MCF 10A (cell line): Measurements from ENCODE around the gene OR2V2. TPM values are rescaled to one million over a fixed set of nuclear protein-coding genes. Genes with fewer than 3 reads are reported as not detected.

Experiments used
- BruUV-seq: library from RNA; stranded (reverse); fragments of 400-500 nt; replicated peaks from 2 replicates; lab custom pipeline; 2021; lab: Mats Ljungman, UMichigan
- CTCF ChIA-PET: fragments of 300-600 bp; sonication (Branson Sonifier 250); formaldehyde crosslinking; extraction: SDS; loops from one replicate; lab custom pipeline; 2021; ENCODE audit warnings: antibody characterized with exemption, inconsistent platforms; lab: Yijun Ruan, JAX
- POLR2A ChIA-PET: fragments of 300-600, 350-650 bp; sonication (Branson Sonifier 250); formaldehyde crosslinking; extraction: SDS; loops from one replicate; lab custom pipeline; 2020; ENCODE audit warnings: antibody characterized with exemption, inconsistent platforms; lab: Yijun Ruan, JAX
- DNase-seq: peaks from one replicate; pipeline ENCODE4 v3.0.0-alpha.2; 2018; ENCODE audit not compliant: unreplicated experiment
- H3K27ac Mint-ChIP-seq: one replicate; pipeline ENCODE4 v1.8.0; 2022; ENCODE audit warnings: mild to moderate bottlenecking, low read depth, mixed read lengths; ENCODE audit not compliant: unreplicated experiment
- H3K27me3 Mint-ChIP-seq: one replicate; pipeline ENCODE4 v1.8.0; 2022; ENCODE audit warnings: mixed read lengths; ENCODE audit not compliant: insufficient read depth, unreplicated experiment
- H3K36me3 Mint-ChIP-seq: one replicate; pipeline ENCODE4 v1.8.0; 2022; ENCODE audit warnings: mild to moderate bottlenecking, moderate library complexity, mixed read lengths; ENCODE audit not compliant: insufficient read depth, unreplicated experiment
- H3K4me1 Mint-ChIP-seq: one replicate; pipeline ENCODE4 v1.8.0; 2022; ENCODE audit warnings: mixed read lengths; ENCODE audit not compliant: insufficient read depth, unreplicated experiment
- H3K4me3 Mint-ChIP-seq: one replicate; pipeline ENCODE4 v1.8.0; 2022; ENCODE audit warnings: mild to moderate bottlenecking, moderate library complexity, mixed read lengths; ENCODE audit not compliant: unreplicated experiment
- H3K9me3 Mint-ChIP-seq: one replicate; pipeline ENCODE4 v1.8.0; 2022; ENCODE audit warnings: mixed read lengths; ENCODE audit not compliant: unreplicated experiment
- CTCF ChIP-seq: fragments of 200-600 bp; IDR thresholded peaks from one replicate; pipeline ENCODE4 v1.8.0; 2022; ENCODE audit warnings: antibody characterized with exemption, mild to moderate bottlenecking; ENCODE audit not compliant: unreplicated experiment
- intact Hi-C: fragments of 100-400 bp; cut with micrococcal nuclease; formaldehyde crosslinking; loops from 2 replicates; pipeline ENCODE4 v1.14.1; 2022
- total RNA-seq: library from RNA; stranded (reverse); gene quantifications from 2 replicates; pipeline ENCODE4 v1.2.3, GENCODE V29; 2022

OR2V2 gene
- total RNA-seq, 1 experiment from 2014 or later, result not detected

- Mint-ChIP-seq H3K9me3 (peaks cover 8% of the 10 kb centered on the region), H3K36me3 (peaks cover 7% of the 10 kb centered on the region), H3K27me3 (peaks cover 41% of the 10 kb centered on the region), H3K4me3 (no peak within 1 kb of the TSS), H3K27ac (no peak within 1 kb of the TSS), H3K4me1 (peaks cover 21% of the 10 kb centered on the region)
- intact Hi-C loops, result no loop called here
- POLR2A ChIA-PET, result no interaction called here
- BruUV-seq, result no TSS peak
- no peak for TF ChIP-seq CTCF
- CTCF ChIA-PET, result no interaction called here
- no peak for DNase-seq
Measured at GRCh38 chr5:181130832-181131496, 16.4 kb upstream of the OR2V2 start, which contains the start of gene OR2V1. Gene OR2V1 (minus strand): TSS chr5:181131169. CDS start chr5:181125304, 5,865 bp downstream.

GRCh38 chr5:181131514-181131913, 15.9 kb upstream of the OR2V2 start:
- H3K4me1 Mint-ChIP-seq, result peaks cover 21% of the 10 kb centered on the region
- peaks cover 41% of the 10 kb centered on the region for H3K27me3 Mint-ChIP-seq
- POLR2A ChIA-PET, result no interaction called here
- CTCF ChIA-PET, result no interaction called here
- no peak for TF ChIP-seq CTCF
- peaks cover 7% of the 10 kb centered on the region for H3K36me3 Mint-ChIP-seq
- intact Hi-C loops, result no loop called here
- peaks cover 8% of the 10 kb centered on the region for H3K9me3 Mint-ChIP-seq
- BruUV-seq, result no TSS peak
- H3K27ac Mint-ChIP-seq, result no peak overlapping the region
- no peak overlapping the region for H3K4me3 Mint-ChIP-seq
- DNase-seq, result no peak

- intact Hi-C loops, result no loop called here
- peaks cover 8% of the 10 kb centered on the region for H3K9me3 Mint-ChIP-seq
- no peak for TF ChIP-seq CTCF
- H3K4me3 Mint-ChIP-seq, result no peak overlapping the region
- DNase-seq, result no peak
- no TSS peak for BruUV-seq
- H3K36me3 Mint-ChIP-seq, result peaks cover 7% of the 10 kb centered on the region
- peaks cover 34% of the 10 kb centered on the region for H3K27me3 Mint-ChIP-seq
- H3K27ac Mint-ChIP-seq, result no peak overlapping the region
- ChIA-PET POLR2A (interaction anchor here (0.7 to 1.2 kb wide), 3 partner anchors 12 to 323 kb away, joined by 3 to 5 read pairs (median 4); no protein-coding TSS in a partner anchor), CTCF (interaction anchor here (0.6 to 1.2 kb wide), 3 partner anchors 11 to 264 kb away, joined by 3 read pairs; no protein-coding TSS in a partner anchor)
- peaks cover 21% of the 10 kb centered on the region for H3K4me1 Mint-ChIP-seq
Measured at GRCh38 chr5:181133083-181133482, 14.3 kb upstream of the OR2V2 start.

GRCh38 chr5:181133610-181134231, 13.7 kb upstream of the OR2V2 start:
- Mint-ChIP-seq H3K4me3 (no peak overlapping the region), H3K27ac (peak overlapping the region; percentile 43), H3K4me1 (peaks cover 21% of the 10 kb centered on the region), H3K27me3 (peaks cover 28% of the 10 kb centered on the region), H3K9me3 (peaks cover 8% of the 10 kb centered on the region), H3K36me3 (peaks cover 7% of the 10 kb centered on the region)
- no TSS peak for BruUV-seq
- TF ChIP-seq CTCF, result no peak
- POLR2A ChIA-PET, result interaction anchor here (0.5 to 1.2 kb wide), 9 partner anchors 13 to 894 kb away, joined by 3 to 5 read pairs (median 3); no protein-coding TSS in a partner anchor
- intact Hi-C loops, result no loop called here
- CTCF ChIA-PET, result interaction anchor here (0.6 to 1.2 kb wide), 4 partner anchors 11 to 265 kb away, joined by 3 read pairs; no protein-coding TSS in a partner anchor
- peak; percentile 95 for DNase-seq
